Endodermal cell (in vitro differentiated cells): ENCODE data around the gene C1QL1. TPM values are rescaled to one million over a fixed set of nuclear protein-coding genes. Genes with fewer than 3 reads are reported as not detected.

Experiments used
- DNase-seq: peaks from one replicate; pipeline ENCODE4 v3.0.0-alpha.2; 2017
- H3K27ac ChIP-seq: 2 replicates; pipeline ENCODE4 v1.5.1; 2013; ENCODE audit warnings: mild to moderate bottlenecking, low read depth, low read length, moderate library complexity
- H3K27me3 ChIP-seq: 2 replicates; pipeline ENCODE4 v1.6.1; 2013; ENCODE audit warnings: mild to moderate bottlenecking, low read length, moderate library complexity; ENCODE audit not compliant: insufficient read depth, control insufficient read depth, poor library complexity, severe bottlenecking
- H3K36me3 ChIP-seq: 2 replicates; pipeline ENCODE4 v1.7.0; 2013; ENCODE audit warnings: mild to moderate bottlenecking, low read length, moderate library complexity; ENCODE audit not compliant: control insufficient read depth, insufficient read depth
- H3K4me1 ChIP-seq: one replicate; pipeline ENCODE4 v1.7.0; 2013; ENCODE audit warnings: low read length; ENCODE audit not compliant: control insufficient read depth, insufficient read depth
- H3K4me3 ChIP-seq: 2 replicates; pipeline ENCODE4 v1.5.1; 2013; ENCODE audit warnings: mild to moderate bottlenecking, low read length, moderate library complexity
- H3K9ac ChIP-seq: 2 replicates; pipeline ENCODE4 v1.6.1; 2013; ENCODE audit warnings: mild to moderate bottlenecking, low read length, moderate library complexity; ENCODE audit not compliant: poor library complexity, severe bottlenecking; ENCODE audit errors: extremely low read depth
- H3K9me3 ChIP-seq: 2 replicates; pipeline ENCODE4 v1.6.1; 2013; ENCODE audit warnings: mild to moderate bottlenecking, low read length, moderate library complexity; ENCODE audit not compliant: control insufficient read depth
- H3K27ac Mint-ChIP-seq: 2 replicates; pipeline ENCODE4 v1.8.0; 2020; ENCODE audit warnings: mixed read lengths
- H3K27me3 Mint-ChIP-seq: 2 replicates; pipeline ENCODE4 v1.8.0; 2021; ENCODE audit warnings: mild to moderate bottlenecking, mixed read lengths; ENCODE audit not compliant: insufficient read depth
- H3K36me3 Mint-ChIP-seq: 2 replicates; pipeline ENCODE4 v1.8.0; 2020; ENCODE audit warnings: low read depth, mixed read lengths
- H3K4me1 Mint-ChIP-seq: 2 replicates; pipeline ENCODE4 v1.8.0; 2020; ENCODE audit warnings: mixed read lengths
- H3K4me3 Mint-ChIP-seq: 2 replicates; pipeline ENCODE4 v1.8.0; 2020; ENCODE audit warnings: mild to moderate bottlenecking, moderate library complexity, mixed read lengths
- H3K9me3 Mint-ChIP-seq: 2 replicates; pipeline ENCODE4 v1.8.0; 2020; ENCODE audit warnings: mild to moderate bottlenecking, mixed read lengths
- CTCF ChIP-seq: fragments of 200-600 bp; sonication (generic); conservative IDR thresholded peaks from 2 replicates; pipeline ENCODE4 v1.5.0; 2021; ENCODE audit warnings: antibody characterized with exemption, mild to moderate bottlenecking
- WGBS, 2 experiments: methylation state at CpG; one replicate each; pipeline versions ENCODE4 v1.1.5 to v1.1.7; 2013; ENCODE audit warnings: missing lambda C conversion rate in 2 of 2, mixed read lengths in 1 of 2; ENCODE audit not compliant: insufficient coverage in 1 of 2, insufficient read length in 1 of 2; 5-methylcytosine and 5-hydroxymethylcytosine counted together
- total RNA-seq, 2 donors: library from RNA; stranded (reverse); fragmentation: NEBNext Ultra II Directional in 1 of 2; extraction: Animal tissue kit (Norgen Biotek cat#: 25700) in 1 of 2; gene quantifications; 2 replicates in 1 of 2; 3 replicates in 1 of 2; pipeline ENCODE4 v1.2.1, GENCODE V29; 2021

C1QL1 gene
- total RNA-seq, 2 donors from 2014 or later: 1.4 to 2.7 TPM

- H3K9ac ChIP-seq: no peak overlapping the region
- no peaks in the 10 kb centered on the region for H3K4me1 ChIP-seq
- H3K4me3 ChIP-seq: no peak overlapping the region
- Mint-ChIP-seq H3K4me3 (no peak overlapping the region), H3K27ac (no peak overlapping the region), H3K27me3 (peaks cover 8% of the 10 kb centered on the region), H3K4me1 (peaks cover 7% of the 10 kb centered on the region), H3K36me3 (no peaks in the 10 kb centered on the region), H3K9me3 (no peaks in the 10 kb centered on the region)
- H3K9me3 ChIP-seq: no peaks in the 10 kb centered on the region
- peak; percentile 78 for DNase-seq
- TF ChIP-seq CTCF: no peak
- H3K27me3 ChIP-seq: peaks cover 4% of the 10 kb centered on the region
- WGBS, 2 experiments: 84% methylated on average over 9 to 17 of the region's 17 CpGs
- H3K36me3 ChIP-seq: no peaks in the 10 kb centered on the region
- H3K27ac ChIP-seq: peak overlapping the region; percentile 6
Measured at GRCh38 chr17:45013021-45013997, 45.2 kb upstream of the C1QL1 start.

GRCh38 chr17:45011767-45012166, 43.7 kb upstream of the C1QL1 start:
- TF ChIP-seq CTCF: no peak
- DNase-seq: no peak
- Histone ChIP-seq H3K4me3 (no peak overlapping the region), H3K27ac (no peak overlapping the region), H3K36me3 (no peaks in the 10 kb centered on the region), H3K9ac (no peak overlapping the region), H3K4me1 (no peaks in the 10 kb centered on the region), H3K9me3 (no peaks in the 10 kb centered on the region), H3K27me3 (no peaks in the 10 kb centered on the region)
- Mint-ChIP-seq H3K27ac (no peak overlapping the region), H3K4me1 (peaks cover 10% of the 10 kb centered on the region), H3K36me3 (no peaks in the 10 kb centered on the region), H3K9me3 (no peaks in the 10 kb centered on the region), H3K4me3 (no peak overlapping the region), H3K27me3 (peaks cover 3% of the 10 kb centered on the region)
- 90% methylated on average over 1 of the region's 1 CpG for WGBS, 2 experiments

GRCh38 chr17:45009676-45010467, 41.8 kb upstream of the C1QL1 start:
- no peaks in the 10 kb centered on the region for H3K36me3 Mint-ChIP-seq
- no peaks in the 10 kb centered on the region for H3K9me3 Mint-ChIP-seq
- WGBS, 2 experiments: 86 to 91% methylated on average over 7 to 11 of the region's 13 CpGs
- Histone ChIP-seq H3K9me3 (no peaks in the 10 kb centered on the region), H3K4me3 (no peak overlapping the region), H3K9ac (no peak overlapping the region), H3K4me1 (no peaks in the 10 kb centered on the region), H3K27me3 (no peaks in the 10 kb centered on the region), H3K36me3 (no peaks in the 10 kb centered on the region), H3K27ac (no peak overlapping the region)
- no peak for DNase-seq
- H3K27ac Mint-ChIP-seq: no peak overlapping the region
- peaks cover 5% of the 10 kb centered on the region for H3K27me3 Mint-ChIP-seq
- TF ChIP-seq CTCF: no peak
- H3K4me3 Mint-ChIP-seq: no peak overlapping the region
- peaks cover 7% of the 10 kb centered on the region for H3K4me1 Mint-ChIP-seq
